Stimulated activated CD4-positive, alpha-beta T cell treated with anti-CD3 and anti-CD28 coated beads, TNF-alpha, amount 100 ng/mL, for 1 hour (primary cell): Measurements from ENCODE around the gene VPS36.
"Not testable (repeated sequence)": the region's sequence is repeated elsewhere in the genome, so short reads cannot be mapped to it uniquely, and the experiment has no call there.

ENCODE experiments used
- DNase-seq, 3 donors: peaks; one replicate each; pipeline ENCODE4 v3.0.0-alpha.2; 2020; ENCODE audit warnings: low read depth in 3 of 3, low spot score in 1 of 3

Gene VPS36

GRCh38 chr13:52378312-52378711 is 72.1 kb downstream of the VPS36 start:
- no peak for DNase-seq

GRCh38 chr13:52377898-52378297 is 72.5 kb downstream of the VPS36 start:
- no peak for DNase-seq

- no peak for DNase-seq
Measured at GRCh38 chr13:52374873-52375411, 75.5 kb downstream of the VPS36 start.

GRCh38 chr13:52374389-52374788 is 76.0 kb downstream of the VPS36 start:
- no peak for DNase-seq

GRCh38 chr13:52373277-52373676 is 77.2 kb downstream of the VPS36 start:
- not testable (repeated sequence) for DNase-seq

GRCh38 chr13:52371736-52372247 is 78.6 kb downstream of the VPS36 start:
- DNase-seq, result no peak

GRCh38 chr13:52366291-52366690 is 84.1 kb downstream of the VPS36 start:
- no peak for DNase-seq
